Measurements from ENCODE around the gene ASCC1.

Gene ASCC1

DNA sequence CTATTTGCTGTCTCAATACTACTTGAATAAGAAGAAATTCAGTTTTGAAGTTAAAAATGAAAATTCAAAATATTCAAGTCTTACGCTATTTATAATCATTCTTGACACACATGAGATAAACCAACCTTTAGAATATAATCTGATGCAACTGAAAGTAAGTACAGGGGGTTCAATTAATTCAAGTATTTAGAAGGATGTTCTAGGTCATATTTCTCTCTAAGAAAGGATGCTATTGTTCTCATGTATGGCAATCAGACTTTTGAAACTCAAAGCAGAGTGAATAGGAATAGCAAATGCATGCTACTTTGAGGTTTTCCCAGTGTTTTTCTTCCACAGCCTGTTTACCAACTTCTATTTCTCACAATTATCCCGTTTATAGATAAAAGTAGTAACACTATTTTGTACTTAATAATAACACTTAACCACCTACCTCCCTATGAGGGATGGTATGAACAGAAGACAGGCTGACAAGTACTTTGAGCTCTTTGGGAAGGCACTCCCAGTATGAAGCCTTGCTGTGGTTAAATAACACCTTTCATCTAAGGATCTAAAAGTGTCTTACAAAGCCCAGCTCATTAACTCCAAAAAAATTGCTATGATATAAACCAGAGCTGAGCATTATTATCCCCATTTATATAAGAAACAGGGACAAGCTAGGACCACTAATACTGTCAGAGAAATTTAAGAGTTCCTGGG is 109.8 kb downstream of the ASCC1 start:
- Histone ChIP-seq H3K27me3 (replicated peaks; ENCODE audit: control insufficient read depth, insufficient read depth, low read length) (no peaks in the 10 kb centered on the region), H3K4me3 (ENCODE audit: low read length) (no peak overlapping the region), H3K9ac (ENCODE audit: low read length) (no peak overlapping the region), H3K36me3 (ENCODE audit: control insufficient read depth, insufficient read depth, low read length, severe bottlenecking) (peaks cover 13% of the 10 kb centered on the region), H3K4me1 (ENCODE audit: control insufficient read depth, insufficient read depth, low read length) (peaks cover 4% of the 10 kb centered on the region), H3K9me3 (ENCODE audit: control insufficient read depth, low read length) (no peaks in the 10 kb centered on the region)
- no peak for DNase-seq (ENCODE audit: low read depth)

DNA sequence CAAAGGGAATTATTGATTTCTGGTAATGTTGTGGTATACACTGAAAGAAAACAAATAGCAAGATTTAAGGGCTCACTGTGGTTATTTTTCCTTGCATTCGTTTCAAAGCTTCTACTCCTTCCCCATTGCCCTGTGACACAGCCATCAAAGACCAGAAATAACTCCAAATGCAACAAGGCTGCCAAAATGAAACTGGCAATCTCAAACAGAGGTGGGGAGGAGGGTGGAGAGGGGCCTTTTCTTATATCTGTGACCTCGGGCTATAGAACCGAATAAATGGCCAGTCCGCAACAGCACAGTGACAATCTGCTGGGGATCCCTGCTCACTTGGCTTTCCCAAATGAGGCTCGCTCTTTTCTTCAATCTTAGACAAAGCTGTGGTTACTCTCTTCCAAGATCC is 110.4 kb downstream of the ASCC1 start:
- peaks cover 4% of the 10 kb centered on the region for H3K4me1 ChIP-seq (ENCODE audit: control insufficient read depth, insufficient read depth, low read length)
- DNase-seq (ENCODE audit: low read depth), result no peak
- H3K36me3 ChIP-seq (ENCODE audit: control insufficient read depth, insufficient read depth, low read length, severe bottlenecking), result peaks cover 19% of the 10 kb centered on the region
- H3K4me3 ChIP-seq (ENCODE audit: low read length), result no peak overlapping the region
- no peaks in the 10 kb centered on the region for H3K27me3 ChIP-seq (replicated peaks; ENCODE audit: control insufficient read depth, insufficient read depth, low read length)
- H3K9ac ChIP-seq (ENCODE audit: low read length), result no peak overlapping the region
- no peaks in the 10 kb centered on the region for H3K9me3 ChIP-seq (ENCODE audit: control insufficient read depth, low read length)

DNA sequence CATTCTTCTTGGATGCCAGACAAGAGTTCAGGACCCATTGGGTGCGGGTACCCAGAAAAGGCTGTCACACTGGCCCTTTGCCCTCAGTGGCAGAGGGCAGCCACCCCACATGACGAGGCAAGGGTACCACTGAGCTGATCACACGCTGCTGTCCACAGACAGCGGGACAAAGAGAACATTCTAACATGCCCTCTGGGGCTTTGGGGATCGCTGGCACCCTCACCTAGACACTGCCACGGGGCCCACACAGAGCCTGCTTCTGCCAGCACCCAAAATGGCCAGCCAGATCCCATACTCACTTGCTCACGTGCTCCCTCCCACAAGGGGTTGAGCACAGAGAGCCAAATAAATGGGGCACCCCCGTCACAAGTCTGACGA is 111.0 kb downstream of the ASCC1 start:
- peaks cover 21% of the 10 kb centered on the region for H3K36me3 ChIP-seq (ENCODE audit: control insufficient read depth, insufficient read depth, low read length, severe bottlenecking)
- no peaks in the 10 kb centered on the region for H3K9me3 ChIP-seq (ENCODE audit: control insufficient read depth, low read length)
- no peaks in the 10 kb centered on the region for H3K27me3 ChIP-seq (replicated peaks; ENCODE audit: control insufficient read depth, insufficient read depth, low read length)
- H3K4me1 ChIP-seq (ENCODE audit: control insufficient read depth, insufficient read depth, low read length), result peaks cover 4% of the 10 kb centered on the region
- H3K9ac ChIP-seq (ENCODE audit: low read length), result no peak overlapping the region
- no peak overlapping the region for H3K4me3 ChIP-seq (ENCODE audit: low read length)
- no peak for DNase-seq (ENCODE audit: low read depth)

DNA sequence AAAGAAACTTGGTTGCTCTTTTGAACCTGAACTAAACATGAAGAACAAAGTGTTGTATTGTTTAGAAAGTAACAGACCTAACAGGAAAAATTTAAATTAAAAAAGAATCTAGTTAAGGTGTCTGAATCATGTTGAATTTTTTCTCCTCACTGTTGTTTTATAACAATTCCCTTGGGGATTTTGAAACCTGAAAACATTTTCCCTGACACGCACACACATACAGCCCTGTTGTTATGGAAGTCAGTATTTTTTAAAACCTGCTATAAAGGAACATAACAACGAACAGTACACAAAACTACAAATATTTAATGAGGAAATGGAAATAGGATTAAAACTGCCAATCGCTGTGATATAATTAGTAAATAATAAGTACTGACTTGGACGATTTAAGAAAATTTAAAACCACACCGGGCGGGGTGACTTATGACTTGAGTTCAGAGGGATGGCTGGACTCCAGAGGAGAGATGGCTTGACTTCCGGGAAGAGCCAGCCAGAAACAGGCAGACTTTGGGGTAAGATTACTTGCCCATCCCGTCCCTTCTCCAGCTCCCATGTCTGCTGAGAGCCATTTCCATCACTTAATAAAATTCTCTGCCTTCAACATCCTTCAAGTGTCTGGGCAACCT is 111.5 kb downstream of the ASCC1 start:
- H3K4me1 ChIP-seq (ENCODE audit: control insufficient read depth, insufficient read depth, low read length), result peaks cover 4% of the 10 kb centered on the region
- H3K36me3 ChIP-seq (ENCODE audit: control insufficient read depth, insufficient read depth, low read length, severe bottlenecking), result peaks cover 23% of the 10 kb centered on the region
- H3K4me3 ChIP-seq (ENCODE audit: low read length), result no peak overlapping the region
- no peak overlapping the region for H3K9ac ChIP-seq (ENCODE audit: low read length)
- no peak for DNase-seq (ENCODE audit: low read depth)
- H3K9me3 ChIP-seq (ENCODE audit: control insufficient read depth, low read length), result no peaks in the 10 kb centered on the region
- H3K27me3 ChIP-seq (replicated peaks; ENCODE audit: control insufficient read depth, insufficient read depth, low read length), result no peaks in the 10 kb centered on the region

DNA sequence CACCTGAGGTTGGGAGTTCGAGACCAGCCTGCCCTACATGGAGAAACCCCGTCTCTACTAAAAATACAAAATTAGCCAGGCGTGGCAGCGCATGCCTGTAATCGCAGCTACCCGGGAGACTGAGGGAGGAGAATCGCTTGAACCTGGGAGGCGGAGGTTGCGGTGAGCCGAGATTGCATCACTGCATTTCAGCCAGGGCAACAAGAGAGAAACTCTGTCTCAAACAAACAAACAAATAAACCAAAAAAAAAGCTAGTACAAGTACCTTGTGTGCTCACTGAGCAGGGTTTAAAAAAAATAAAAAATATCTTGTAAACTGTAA is 116.5 kb downstream of the ASCC1 start:
- DNase-seq (ENCODE audit: low read depth), result no peak
- H3K4me3 ChIP-seq (ENCODE audit: low read length), result no peak overlapping the region
- H3K9me3 ChIP-seq (ENCODE audit: control insufficient read depth, low read length), result no peaks in the 10 kb centered on the region
- no peak overlapping the region for H3K9ac ChIP-seq (ENCODE audit: low read length)
- H3K36me3 ChIP-seq (ENCODE audit: control insufficient read depth, insufficient read depth, low read length, severe bottlenecking), result peaks cover 23% of the 10 kb centered on the region
- peaks cover 31% of the 10 kb centered on the region for H3K4me1 ChIP-seq (ENCODE audit: control insufficient read depth, insufficient read depth, low read length)
- no peaks in the 10 kb centered on the region for H3K27me3 ChIP-seq (replicated peaks; ENCODE audit: control insufficient read depth, insufficient read depth, low read length)

DNA sequence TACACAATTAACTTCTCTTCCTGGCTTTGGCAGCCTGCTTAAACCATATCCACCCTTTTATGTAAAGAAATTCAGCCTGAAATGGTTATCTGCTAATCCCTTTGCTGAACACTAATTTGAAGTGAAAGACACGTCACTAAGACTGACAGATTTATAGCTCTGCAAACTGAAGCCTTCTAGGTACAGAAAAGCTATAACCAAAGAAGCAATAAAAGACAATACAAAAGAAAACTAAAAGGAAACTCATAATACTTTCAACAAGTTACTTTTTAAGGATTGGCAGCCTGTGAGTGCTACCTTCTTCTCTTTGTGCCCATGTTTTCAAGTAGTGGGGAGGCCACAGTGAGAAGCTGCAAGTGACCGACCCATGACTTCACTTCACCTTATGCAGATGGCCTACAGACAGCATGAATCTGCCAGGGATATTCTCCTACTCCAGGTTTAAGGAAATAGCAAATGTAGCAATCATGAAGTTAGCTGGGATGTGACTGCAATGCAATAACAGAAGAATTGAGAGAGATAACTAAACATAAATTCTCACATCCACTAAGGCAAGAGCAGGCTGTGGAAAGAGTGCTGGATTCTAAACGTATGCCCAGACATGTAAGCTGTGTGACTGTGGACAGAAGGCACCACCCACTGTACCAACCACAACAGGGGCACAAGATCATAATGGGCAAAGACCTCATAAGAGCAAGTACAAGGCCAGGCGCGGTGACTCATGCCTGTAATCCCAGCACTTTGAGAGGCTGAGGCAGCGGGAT is 117.1 kb downstream of the ASCC1 start:
- no peaks in the 10 kb centered on the region for H3K9me3 ChIP-seq (ENCODE audit: control insufficient read depth, low read length)
- DNase-seq (ENCODE audit: low read depth), result no peak
- no peak overlapping the region for H3K4me3 ChIP-seq (ENCODE audit: low read length)
- H3K27me3 ChIP-seq (replicated peaks; ENCODE audit: control insufficient read depth, insufficient read depth, low read length), result no peaks in the 10 kb centered on the region
- H3K9ac ChIP-seq (ENCODE audit: low read length), result no peak overlapping the region
- H3K36me3 ChIP-seq (ENCODE audit: control insufficient read depth, insufficient read depth, low read length, severe bottlenecking), result peaks cover 23% of the 10 kb centered on the region
- peaks cover 29% of the 10 kb centered on the region for H3K4me1 ChIP-seq (ENCODE audit: control insufficient read depth, insufficient read depth, low read length)

DNA sequence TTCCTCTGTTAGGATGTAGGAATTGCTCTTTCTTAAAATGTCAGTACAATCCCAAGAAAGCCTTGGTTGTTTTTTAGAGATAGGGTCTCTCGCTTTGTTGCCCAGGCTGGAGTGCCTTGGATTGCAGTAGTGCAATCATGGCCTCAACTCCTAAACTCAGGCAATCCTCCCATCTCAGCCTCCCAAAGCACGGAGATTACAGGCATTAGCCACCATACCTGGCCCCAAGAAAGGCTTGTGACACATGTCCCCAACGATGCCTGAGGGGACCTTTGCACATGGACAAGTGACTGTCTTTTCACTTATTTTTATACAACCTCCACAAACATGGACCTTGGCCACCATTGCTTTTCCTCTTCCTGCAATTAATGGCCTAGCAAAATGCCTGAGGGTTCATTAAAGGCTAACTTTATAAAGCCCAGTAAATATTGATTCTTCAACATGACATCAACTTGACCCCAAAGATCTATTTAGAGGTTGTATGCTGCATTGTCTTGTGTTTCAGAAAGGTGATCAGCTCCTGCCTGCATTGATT is 117.7 kb downstream of the ASCC1 start:
- Histone ChIP-seq H3K9me3 (ENCODE audit: control insufficient read depth, low read length) (no peaks in the 10 kb centered on the region), H3K27me3 (replicated peaks; ENCODE audit: control insufficient read depth, insufficient read depth, low read length) (no peaks in the 10 kb centered on the region), H3K4me1 (ENCODE audit: control insufficient read depth, insufficient read depth, low read length) (peaks cover 29% of the 10 kb centered on the region), H3K9ac (ENCODE audit: low read length) (no peak overlapping the region), H3K4me3 (ENCODE audit: low read length) (peak overlapping the region; percentile 25), H3K36me3 (ENCODE audit: control insufficient read depth, insufficient read depth, low read length, severe bottlenecking) (peaks cover 27% of the 10 kb centered on the region)
- DNase-seq (ENCODE audit: low read depth), result no peak

DNA sequence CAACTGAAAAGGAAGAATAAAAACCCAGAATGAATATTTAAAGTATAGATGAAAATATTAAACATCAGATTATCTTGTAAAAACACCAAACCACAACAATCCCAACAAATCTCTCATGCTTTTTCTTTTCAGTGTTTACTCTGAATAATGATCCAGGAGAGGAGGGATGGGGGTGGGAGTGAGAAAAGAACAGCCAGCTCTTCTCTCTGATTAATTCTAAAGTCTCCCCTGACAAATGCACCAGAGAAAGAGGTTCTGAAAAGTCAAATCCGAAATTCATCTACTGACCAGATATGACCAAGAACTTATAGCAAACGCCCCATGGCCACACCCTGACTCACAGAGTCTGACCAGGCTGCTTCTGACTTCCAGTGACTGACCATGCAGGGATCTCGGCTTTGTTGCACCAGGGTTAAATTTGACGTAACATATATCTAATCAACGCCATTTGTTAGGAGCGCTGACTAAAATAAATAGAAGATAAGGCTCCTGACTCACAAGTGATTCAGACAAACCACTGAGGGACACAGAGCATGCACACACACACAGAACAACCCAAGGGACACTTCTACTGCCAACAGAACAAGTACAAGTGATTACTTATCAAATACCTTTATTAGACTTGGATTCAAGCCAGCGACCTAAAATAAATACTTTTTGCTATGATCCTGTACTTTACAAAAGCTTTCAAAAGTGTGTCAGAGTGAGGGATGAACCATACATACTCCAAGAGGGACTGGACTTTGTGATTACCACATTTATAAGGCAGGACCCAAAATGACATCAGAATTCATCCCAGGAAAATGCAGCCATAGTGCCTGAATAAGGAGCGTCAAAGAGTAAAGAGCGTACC is 118.4 kb downstream of the ASCC1 start:
- Histone ChIP-seq H3K4me1 (ENCODE audit: control insufficient read depth, insufficient read depth, low read length) (peaks cover 29% of the 10 kb centered on the region), H3K4me3 (ENCODE audit: low read length) (peak overlapping the region; percentile 25), H3K9me3 (ENCODE audit: control insufficient read depth, low read length) (no peaks in the 10 kb centered on the region), H3K27me3 (replicated peaks; ENCODE audit: control insufficient read depth, insufficient read depth, low read length) (no peaks in the 10 kb centered on the region), H3K36me3 (ENCODE audit: control insufficient read depth, insufficient read depth, low read length, severe bottlenecking) (peaks cover 27% of the 10 kb centered on the region), H3K9ac (ENCODE audit: low read length) (peak overlapping the region; percentile 43)
- DNase-seq (ENCODE audit: low read depth), result peak; percentile 75

DNA sequence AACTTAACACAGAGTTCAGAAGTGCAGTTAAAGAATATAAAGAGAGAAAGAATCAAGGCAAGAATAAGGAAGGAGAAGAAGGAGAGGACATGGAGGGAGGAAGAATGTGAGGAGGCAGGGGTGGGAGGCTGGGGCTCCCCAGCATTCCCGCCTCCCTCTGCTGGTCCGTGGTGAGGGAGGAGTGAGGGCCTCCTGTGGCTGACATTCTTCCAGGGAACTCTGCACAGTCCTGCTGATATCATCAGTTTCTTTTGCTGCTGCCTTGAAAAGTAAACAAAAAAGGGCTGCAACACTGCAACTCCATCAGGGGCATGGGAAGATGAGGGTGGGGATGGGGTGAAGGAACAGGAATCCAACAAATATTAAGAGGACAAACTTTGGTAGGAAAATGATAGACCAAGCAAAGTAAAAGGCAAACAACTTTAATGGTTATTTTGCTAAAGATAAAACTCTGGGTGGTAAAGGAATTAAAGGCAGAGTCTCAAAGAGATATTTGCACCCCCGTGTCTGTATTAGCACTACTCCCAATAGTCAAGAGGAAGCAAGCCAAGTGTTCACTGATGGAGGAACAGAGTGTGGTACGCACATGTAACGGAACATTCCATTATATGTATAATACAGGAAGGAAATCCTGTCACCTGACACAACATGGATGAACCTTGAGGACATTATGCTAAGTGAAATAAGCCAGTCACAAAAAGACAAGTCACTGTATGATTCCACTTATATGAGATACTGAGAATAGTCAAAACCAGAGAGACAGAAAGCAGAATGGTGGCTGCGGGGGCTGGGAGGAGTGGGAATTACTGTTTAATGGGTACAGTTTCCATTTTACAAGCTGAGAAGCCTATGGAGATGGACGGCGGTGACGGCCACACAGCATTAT is 119.7 kb downstream of the ASCC1 start:
- H3K36me3 ChIP-seq (ENCODE audit: control insufficient read depth, insufficient read depth, low read length, severe bottlenecking), result peaks cover 14% of the 10 kb centered on the region
- H3K4me3 ChIP-seq (ENCODE audit: low read length), result no peak overlapping the region
- peak; percentile 72 for DNase-seq (ENCODE audit: low read depth)
- peaks cover 29% of the 10 kb centered on the region for H3K4me1 ChIP-seq (ENCODE audit: control insufficient read depth, insufficient read depth, low read length)
- no peaks in the 10 kb centered on the region for H3K9me3 ChIP-seq (ENCODE audit: control insufficient read depth, low read length)
- H3K27me3 ChIP-seq (replicated peaks; ENCODE audit: control insufficient read depth, insufficient read depth, low read length), result no peaks in the 10 kb centered on the region
- H3K9ac ChIP-seq (ENCODE audit: low read length), result no peak overlapping the region

DNA sequence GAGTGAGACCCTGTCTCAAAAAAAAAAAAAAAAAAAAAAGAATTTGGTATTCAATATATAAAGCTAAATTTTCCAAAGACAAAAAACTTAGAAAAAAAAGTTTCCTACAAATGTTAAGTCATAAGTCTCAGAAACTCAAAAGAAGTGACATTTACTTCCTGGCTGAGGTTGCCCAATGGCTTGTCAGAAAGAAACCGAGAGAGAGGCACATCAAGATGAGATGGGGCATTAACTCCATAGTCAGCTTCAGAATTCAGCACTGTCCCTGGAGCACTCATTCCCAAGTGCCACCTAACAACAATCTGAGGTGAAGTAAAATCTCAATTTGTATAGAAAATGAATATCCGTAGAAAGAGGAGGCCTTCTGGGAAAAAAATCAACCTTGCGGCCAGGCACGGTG is 120.9 kb downstream of the ASCC1 start:
- no peaks in the 10 kb centered on the region for H3K9me3 ChIP-seq (ENCODE audit: control insufficient read depth, low read length)
- H3K4me1 ChIP-seq (ENCODE audit: control insufficient read depth, insufficient read depth, low read length), result peaks cover 29% of the 10 kb centered on the region
- no peak overlapping the region for H3K4me3 ChIP-seq (ENCODE audit: low read length)
- no peak for DNase-seq (ENCODE audit: low read depth)
- H3K36me3 ChIP-seq (ENCODE audit: control insufficient read depth, insufficient read depth, low read length, severe bottlenecking), result peaks cover 6% of the 10 kb centered on the region
- H3K27me3 ChIP-seq (replicated peaks; ENCODE audit: control insufficient read depth, insufficient read depth, low read length), result peaks cover 4% of the 10 kb centered on the region
- no peak overlapping the region for H3K9ac ChIP-seq (ENCODE audit: low read length)
